Cerebellar cortex (tissue), 1 donor: Measurements from ENCODE around the gene CRYBA2.

ENCODE experiments used
- DNase-seq: peaks from one replicate; pipeline ENCODE4 v3.0.0-alpha.2; 2015; ENCODE audit warnings: low spot score

CRYBA2 gene

DNA sequence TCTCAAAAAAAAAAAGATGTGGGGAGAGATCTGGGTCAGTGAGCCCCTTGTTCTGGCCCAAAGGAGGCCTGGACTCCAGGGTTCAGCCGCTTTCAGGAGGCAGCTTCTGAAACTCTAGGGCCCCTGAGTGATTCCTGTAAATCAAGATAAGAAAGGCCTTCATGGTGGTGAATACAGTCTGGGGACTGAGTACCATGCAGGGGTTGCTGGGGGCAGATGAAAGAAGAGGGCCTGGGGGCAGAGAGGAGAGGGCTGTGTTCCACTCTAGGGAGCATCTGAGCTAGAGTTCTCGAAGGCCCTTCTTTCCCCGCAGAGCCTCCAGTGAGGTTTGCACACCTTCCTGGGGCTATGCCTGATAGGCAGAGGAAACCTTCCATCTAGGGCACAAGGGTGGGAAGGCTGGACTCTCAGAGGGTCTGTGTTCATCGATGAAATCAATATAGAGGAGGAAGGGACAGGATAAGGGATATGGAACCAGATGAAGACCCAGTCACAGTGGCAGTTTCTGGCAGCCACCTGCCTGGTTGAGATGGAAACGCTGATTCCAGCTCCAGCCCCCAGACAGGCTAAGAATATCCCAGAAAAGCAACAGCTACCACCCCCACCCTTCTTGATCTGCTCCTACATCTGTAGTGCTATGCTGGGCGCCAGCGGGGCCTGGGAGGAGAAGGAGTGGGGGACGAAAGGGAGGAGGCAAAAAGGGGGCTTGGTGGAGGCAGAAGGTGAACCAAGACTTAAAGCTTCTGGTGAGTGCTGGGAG is 38.5 kb downstream of the CRYBA2 start:
- DNase-seq = no peak

DNA sequence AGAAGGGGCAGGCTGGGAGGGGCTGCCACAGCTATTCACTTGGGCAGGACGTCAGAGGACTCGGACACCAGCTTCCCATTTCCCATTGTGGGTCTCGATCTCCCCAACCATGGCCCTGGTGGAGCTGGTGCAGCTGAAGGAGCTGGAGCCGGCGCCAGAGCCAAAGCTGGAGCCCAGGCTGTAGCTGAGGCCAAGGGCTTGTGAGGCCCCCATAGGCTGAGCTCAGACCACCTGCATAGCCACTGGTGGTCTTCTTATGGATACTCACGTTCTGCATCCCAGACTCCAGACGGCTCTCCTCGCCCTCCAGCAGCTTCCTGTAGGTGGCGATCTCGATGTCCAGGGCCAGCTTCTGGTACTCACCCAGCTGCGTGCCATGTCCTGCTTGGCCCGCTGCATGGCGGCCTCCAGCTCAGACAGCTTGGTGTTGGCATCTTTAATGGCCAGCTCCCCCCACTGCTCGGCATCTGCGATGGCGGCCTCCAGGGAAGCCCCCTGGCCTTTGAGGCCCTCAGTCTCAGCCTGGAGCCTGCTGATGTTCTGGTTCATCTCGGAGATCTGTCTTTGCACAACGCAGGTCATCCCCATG is 39.8 kb downstream of the CRYBA2 start:
- no peak for DNase-seq

DNA sequence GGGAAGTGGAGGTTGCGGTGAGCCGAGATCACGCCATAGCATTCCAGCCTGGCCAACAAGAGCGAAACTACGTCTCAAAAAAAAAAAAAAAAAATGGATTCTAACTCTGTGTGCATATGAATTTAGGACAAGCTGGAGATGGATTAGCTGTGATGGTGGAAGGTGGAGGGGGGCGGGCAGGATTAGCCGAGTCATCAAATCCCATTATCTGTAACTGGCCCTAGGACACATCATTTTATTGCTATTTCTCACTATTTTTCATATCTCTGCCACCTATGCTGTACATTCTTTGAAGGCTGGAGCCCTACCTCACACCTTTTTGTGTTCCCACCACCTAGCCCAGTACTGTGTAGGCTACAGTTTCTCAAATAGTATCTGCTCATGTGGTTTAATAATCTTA is 41.1 kb downstream of the CRYBA2 start:
- DNase-seq = no peak

DNA sequence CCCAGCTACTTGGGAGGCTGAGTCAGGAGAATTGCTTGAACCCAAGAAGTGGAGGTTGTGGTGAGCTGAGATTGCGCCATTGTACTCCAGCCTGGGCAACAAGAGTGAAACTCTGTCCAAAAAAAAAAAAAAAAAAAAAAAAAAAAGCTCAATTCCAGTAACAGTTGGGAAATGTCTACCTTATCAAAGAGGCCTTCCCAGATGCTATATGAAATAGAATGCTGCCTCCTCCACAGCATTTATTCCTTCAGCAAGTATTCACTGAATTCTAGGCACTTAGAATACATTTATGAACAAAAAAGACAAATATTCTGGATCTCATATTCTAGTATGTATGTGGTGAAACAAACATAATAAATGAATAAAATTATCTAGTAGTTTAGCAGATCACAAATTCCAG is 46.6 kb downstream of the CRYBA2 start:
- no peak for DNase-seq

DNA sequence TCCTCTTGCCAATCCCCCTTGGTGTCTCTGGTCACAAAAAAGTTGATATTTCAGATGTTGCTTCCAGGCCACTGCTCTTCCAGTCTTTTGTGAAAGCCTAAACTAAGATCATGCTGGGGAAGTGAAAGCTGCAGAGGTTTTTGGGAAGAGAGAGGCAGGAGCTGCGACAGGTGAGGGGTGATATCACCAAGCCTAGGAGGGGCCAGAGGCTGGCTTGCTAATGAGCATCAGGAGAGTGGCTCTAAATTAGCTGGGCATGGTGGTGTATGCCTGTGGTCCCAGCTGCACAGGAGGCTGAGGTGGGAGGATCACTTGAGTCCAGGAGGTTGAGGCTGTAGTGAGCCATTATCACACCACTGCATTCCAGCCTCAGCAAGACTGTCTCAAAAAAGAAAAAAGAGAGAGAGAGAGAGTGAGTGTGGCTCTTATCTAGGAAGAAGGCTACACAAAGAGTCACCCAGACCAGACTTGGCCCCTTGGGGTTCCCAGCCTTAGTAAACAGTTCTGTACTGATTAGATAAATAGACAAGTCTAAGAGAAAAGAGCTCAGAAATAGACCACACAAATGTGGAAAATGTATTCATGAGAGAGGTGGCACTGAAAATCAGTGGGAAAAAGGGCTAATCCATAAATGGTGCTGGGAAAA is 48.3 kb downstream of the CRYBA2 start:
- DNase-seq = no peak
